ENCODE results near the gene MYL11.

DNA sequence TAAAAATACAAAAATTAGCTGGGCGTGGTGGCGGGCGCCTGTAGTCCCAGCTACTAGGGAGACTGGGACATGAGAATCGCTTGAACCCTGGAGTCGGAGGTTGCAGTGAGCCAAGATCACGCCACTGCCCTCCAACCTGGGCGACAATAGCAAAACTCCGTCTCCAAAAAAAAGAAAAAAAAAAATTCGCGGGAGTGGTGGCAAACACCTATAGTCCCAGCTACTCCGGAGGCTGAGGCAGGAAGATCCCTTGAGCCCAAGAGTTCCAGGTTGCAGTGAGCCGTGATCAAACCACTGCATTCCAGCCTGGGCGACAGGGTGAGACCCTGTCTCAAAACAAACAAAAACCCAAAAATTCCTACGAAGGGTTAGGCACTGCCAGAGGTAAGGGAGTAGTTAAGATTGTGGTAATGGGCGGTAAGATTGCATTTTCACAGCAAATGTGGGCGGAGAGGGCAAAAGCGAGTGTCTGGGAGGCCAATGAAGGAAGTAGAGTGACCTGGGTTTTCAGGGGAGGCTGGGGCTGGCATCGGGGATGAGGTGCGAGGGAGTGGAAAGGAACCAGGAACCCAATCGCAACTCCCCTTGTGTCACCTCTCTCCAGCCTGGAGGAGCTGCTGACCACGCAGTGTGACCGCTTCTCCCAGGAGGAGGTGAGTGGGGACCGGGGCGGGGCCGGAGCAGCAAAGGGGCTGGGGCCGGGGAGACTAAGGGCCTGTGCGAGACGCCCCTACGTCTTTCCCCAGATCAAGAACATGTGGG, 2.6 kb downstream of the MYL11 start:
- TF ChIP-seq, protein P1, sequence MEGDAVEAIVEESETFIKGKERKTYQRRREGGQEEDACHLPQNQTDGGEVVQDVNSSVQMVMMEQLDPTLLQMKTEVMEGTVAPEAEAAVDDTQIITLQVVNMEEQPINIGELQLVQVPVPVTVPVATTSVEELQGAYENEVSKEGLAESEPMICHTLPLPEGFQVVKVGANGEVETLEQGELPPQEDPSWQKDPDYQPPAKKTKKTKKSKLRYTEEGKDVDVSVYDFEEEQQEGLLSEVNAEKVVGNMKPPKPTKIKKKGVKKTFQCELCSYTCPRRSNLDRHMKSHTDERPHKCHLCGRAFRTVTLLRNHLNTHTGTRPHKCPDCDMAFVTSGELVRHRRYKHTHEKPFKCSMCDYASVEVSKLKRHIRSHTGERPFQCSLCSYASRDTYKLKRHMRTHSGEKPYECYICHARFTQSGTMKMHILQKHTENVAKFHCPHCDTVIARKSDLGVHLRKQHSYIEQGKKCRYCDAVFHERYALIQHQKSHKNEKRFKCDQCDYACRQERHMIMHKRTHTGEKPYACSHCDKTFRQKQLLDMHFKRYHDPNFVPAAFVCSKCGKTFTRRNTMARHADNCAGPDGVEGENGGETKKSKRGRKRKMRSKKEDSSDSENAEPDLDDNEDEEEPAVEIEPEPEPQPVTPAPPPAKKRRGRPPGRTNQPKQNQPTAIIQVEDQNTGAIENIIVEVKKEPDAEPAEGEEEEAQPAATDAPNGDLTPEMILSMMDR (IDR thresholded peaks at IDR 0.05; ENCODE audit: poor library complexity, severe bottlenecking) = no peak
- no peak for TF ChIP-seq POLR2AphosphoS5 (IDR thresholded peaks at IDR 0.05)
- no peak for TF ChIP-seq EP300 (conservative IDR thresholded peaks at IDR 0.05; ENCODE audit: poor library complexity, severe bottlenecking)
- TF ChIP-seq RAD21 (conservative IDR thresholded peaks at IDR 0.05) = no peak
- no peak for TF ChIP-seq MXI1 (conservative IDR thresholded peaks at IDR 0.05; ENCODE audit: poor library complexity, severe bottlenecking)
- no peak for TF ChIP-seq TAF1 (IDR thresholded peaks at IDR 0.05; ENCODE audit: low read depth)
